Measurements from ENCODE around the gene LRRFIP1.
"Not testable (repeated sequence)": the region's sequence is repeated elsewhere in the genome, so short reads cannot be mapped to it uniquely, and the experiment has no call there.

Gene LRRFIP1

GRCh38 chr2:237763812-237764211, 136.4 kb downstream of the LRRFIP1 start:
- TF ChIP-seq, protein P1, sequence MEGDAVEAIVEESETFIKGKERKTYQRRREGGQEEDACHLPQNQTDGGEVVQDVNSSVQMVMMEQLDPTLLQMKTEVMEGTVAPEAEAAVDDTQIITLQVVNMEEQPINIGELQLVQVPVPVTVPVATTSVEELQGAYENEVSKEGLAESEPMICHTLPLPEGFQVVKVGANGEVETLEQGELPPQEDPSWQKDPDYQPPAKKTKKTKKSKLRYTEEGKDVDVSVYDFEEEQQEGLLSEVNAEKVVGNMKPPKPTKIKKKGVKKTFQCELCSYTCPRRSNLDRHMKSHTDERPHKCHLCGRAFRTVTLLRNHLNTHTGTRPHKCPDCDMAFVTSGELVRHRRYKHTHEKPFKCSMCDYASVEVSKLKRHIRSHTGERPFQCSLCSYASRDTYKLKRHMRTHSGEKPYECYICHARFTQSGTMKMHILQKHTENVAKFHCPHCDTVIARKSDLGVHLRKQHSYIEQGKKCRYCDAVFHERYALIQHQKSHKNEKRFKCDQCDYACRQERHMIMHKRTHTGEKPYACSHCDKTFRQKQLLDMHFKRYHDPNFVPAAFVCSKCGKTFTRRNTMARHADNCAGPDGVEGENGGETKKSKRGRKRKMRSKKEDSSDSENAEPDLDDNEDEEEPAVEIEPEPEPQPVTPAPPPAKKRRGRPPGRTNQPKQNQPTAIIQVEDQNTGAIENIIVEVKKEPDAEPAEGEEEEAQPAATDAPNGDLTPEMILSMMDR (IDR thresholded peaks at IDR 0.05; ENCODE audit: low read length) = no peak
- no peak for TF ChIP-seq EZH2phosphoT487 (IDR thresholded peaks at IDR 0.05; ENCODE audit: low read length)
- no peak for TF ChIP-seq EZH2 (optimal IDR thresholded peaks at IDR 0.05; ENCODE audit: low read depth, low read length)
- no peaks in the 10 kb centered on the region; the same call in 1 of the 2 replicates for H3K79me2 ChIP-seq (ENCODE audit: low read length)
- no peak overlapping the region for H3K9ac ChIP-seq (ENCODE audit: low read length)
- no peaks in the 10 kb centered on the region for H3K9me3 ChIP-seq (replicated peaks; ENCODE audit: insufficient read depth, low read length)
- H3K27ac ChIP-seq (ENCODE audit: low read length) = no peak overlapping the region
- no peaks in the 10 kb centered on the region for H4K20me1 ChIP-seq (ENCODE audit: insufficient read depth, low read length)
- no peak overlapping the region for H3K4me2 ChIP-seq (ENCODE audit: low read depth, low read length)
- no peaks in the 10 kb centered on the region for H3K4me1 ChIP-seq (ENCODE audit: low read length)
- no peaks in the 10 kb centered on the region for H3F3A ChIP-seq (ENCODE audit: insufficient read depth, low read length)
- H3K27me3 ChIP-seq (replicated peaks; ENCODE audit: insufficient read depth, low read length) = no peaks in the 10 kb centered on the region
- no peaks in the 10 kb centered on the region; the same call in 1 of the 2 replicates for H3K36me3 ChIP-seq (replicated peaks; ENCODE audit: insufficient read depth, low read length)
- no peak for DNase-seq
- no peaks in the 10 kb centered on the region for H3K9me2 ChIP-seq (replicated peaks; ENCODE audit: insufficient read depth, low read length)
- H3K4me3 ChIP-seq (ENCODE audit: low read length) = no peak overlapping the region
- no peak overlapping the region for H2AFZ ChIP-seq (ENCODE audit: low read length)

- H4K20me1 ChIP-seq (ENCODE audit: insufficient read depth, low read length); H3K9me2 ChIP-seq (replicated peaks; ENCODE audit: insufficient read depth, low read length); H3K79me2 ChIP-seq (ENCODE audit: low read length); H3K4me3 ChIP-seq (ENCODE audit: low read length); H3K36me3 ChIP-seq (replicated peaks; ENCODE audit: insufficient read depth, low read length); H3K9me3 ChIP-seq (replicated peaks; ENCODE audit: insufficient read depth, low read length); H3K27me3 ChIP-seq (replicated peaks; ENCODE audit: insufficient read depth, low read length); H3K27ac ChIP-seq (ENCODE audit: low read length); H2AFZ ChIP-seq (ENCODE audit: low read length); H3K4me1 ChIP-seq (ENCODE audit: low read length); DNase-seq; H3F3A ChIP-seq (ENCODE audit: insufficient read depth, low read length); H3K9ac ChIP-seq (ENCODE audit: low read length); H3K4me2 ChIP-seq (ENCODE audit: low read depth, low read length): not testable (repeated sequence)
Observed at GRCh38 chr2:237765122-237765521, 137.7 kb downstream of the LRRFIP1 start.

DNA sequence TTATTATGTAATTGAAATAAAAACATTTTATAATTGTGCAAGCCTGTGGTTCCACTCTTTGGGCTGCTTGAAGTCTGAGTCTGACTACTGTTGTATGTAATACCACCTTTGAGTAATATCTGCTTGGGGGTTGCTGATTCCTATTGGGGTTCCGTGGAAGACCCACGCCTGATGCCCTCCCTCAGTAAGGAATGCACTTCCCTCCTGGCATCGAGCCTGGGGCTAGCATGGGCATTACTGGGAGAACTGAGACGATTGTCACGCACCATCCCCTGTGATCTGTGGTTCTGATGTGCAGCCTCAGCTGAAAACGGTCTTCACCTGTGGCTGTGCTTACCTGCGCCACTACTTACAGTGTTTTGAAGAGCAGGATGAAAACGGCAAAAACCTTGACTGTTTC, 138.5 kb downstream of the LRRFIP1 start:
- Histone ChIP-seq H3K9ac (ENCODE audit: low read length) (no peak overlapping the region), H3K27ac (ENCODE audit: low read length) (no peak overlapping the region), H3K79me2 (ENCODE audit: low read length) (no peaks in the 10 kb centered on the region), H3K4me1 (ENCODE audit: low read length) (no peaks in the 10 kb centered on the region), H4K20me1 (ENCODE audit: insufficient read depth, low read length) (no peaks in the 10 kb centered on the region), H3K27me3 (replicated peaks; ENCODE audit: insufficient read depth, low read length) (no peaks in the 10 kb centered on the region), H3F3A (ENCODE audit: insufficient read depth, low read length) (no peaks in the 10 kb centered on the region), H3K9me3 (replicated peaks; ENCODE audit: insufficient read depth, low read length) (no peaks in the 10 kb centered on the region), H3K4me2 (ENCODE audit: low read depth, low read length) (no peak overlapping the region), H3K4me3 (ENCODE audit: low read length) (no peak overlapping the region), H3K9me2 (replicated peaks; ENCODE audit: insufficient read depth, low read length) (no peaks in the 10 kb centered on the region), H2AFZ (ENCODE audit: low read length) (no peak overlapping the region), H3K36me3 (replicated peaks; ENCODE audit: insufficient read depth, low read length) (no peaks in the 10 kb centered on the region)
- DNase-seq = no peak
- TF ChIP-seq EZH2 (optimal IDR thresholded peaks at IDR 0.05; ENCODE audit: low read depth, low read length) (no peak), EZH2phosphoT487 (IDR thresholded peaks at IDR 0.05; ENCODE audit: low read length) (no peak)
- TF ChIP-seq, protein P1 (IDR thresholded peaks at IDR 0.05; ENCODE audit: low read length) = no peak

DNA sequence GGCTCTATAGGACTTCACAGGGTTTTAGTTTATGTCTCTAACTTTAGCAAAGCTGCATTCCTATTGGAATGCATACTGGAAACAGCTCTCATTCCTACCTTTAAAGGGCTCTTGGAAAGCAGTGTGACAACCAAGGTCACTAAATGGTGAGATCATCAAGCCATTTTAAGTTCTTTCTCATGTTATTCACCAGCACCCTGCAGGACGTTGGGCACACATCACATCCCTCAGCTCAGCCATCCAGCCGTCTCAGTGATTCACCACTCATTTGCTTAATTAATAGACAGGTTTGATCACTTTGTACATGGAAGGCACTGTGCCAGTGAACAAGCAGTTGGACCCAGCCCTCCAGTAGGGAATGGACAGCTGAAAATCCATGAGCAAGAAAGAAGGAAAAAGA, 139.0 kb downstream of the LRRFIP1 start:
- Histone ChIP-seq H3K9ac (ENCODE audit: low read length) (no peak overlapping the region), H3K4me1 (ENCODE audit: low read length) (no peaks in the 10 kb centered on the region), H3K36me3 (replicated peaks; ENCODE audit: insufficient read depth, low read length) (no peaks in the 10 kb centered on the region), H3K9me2 (replicated peaks; ENCODE audit: insufficient read depth, low read length) (no peaks in the 10 kb centered on the region), H3K9me3 (replicated peaks; ENCODE audit: insufficient read depth, low read length) (no peaks in the 10 kb centered on the region), H3K4me3 (ENCODE audit: low read length) (no peak overlapping the region), H3K4me2 (ENCODE audit: low read depth, low read length) (no peak overlapping the region), H3K27ac (ENCODE audit: low read length) (no peak overlapping the region), H4K20me1 (ENCODE audit: insufficient read depth, low read length) (no peaks in the 10 kb centered on the region), H3K79me2 (ENCODE audit: low read length) (no peaks in the 10 kb centered on the region), H2AFZ (ENCODE audit: low read length) (no peak overlapping the region), H3K27me3 (replicated peaks; ENCODE audit: insufficient read depth, low read length) (no peaks in the 10 kb centered on the region), H3F3A (ENCODE audit: insufficient read depth, low read length) (no peaks in the 10 kb centered on the region)
- no peak for DNase-seq
- no peak for TF ChIP-seq EZH2phosphoT487 (IDR thresholded peaks at IDR 0.05; ENCODE audit: low read length)
- TF ChIP-seq, protein P1 (IDR thresholded peaks at IDR 0.05; ENCODE audit: low read length) = no peak
- no peak for TF ChIP-seq EZH2 (optimal IDR thresholded peaks at IDR 0.05; ENCODE audit: low read depth, low read length)

Data from MM.1S (cell line).